ENCODE measurements around the gene RNF11.

RNF11 gene

DNA sequence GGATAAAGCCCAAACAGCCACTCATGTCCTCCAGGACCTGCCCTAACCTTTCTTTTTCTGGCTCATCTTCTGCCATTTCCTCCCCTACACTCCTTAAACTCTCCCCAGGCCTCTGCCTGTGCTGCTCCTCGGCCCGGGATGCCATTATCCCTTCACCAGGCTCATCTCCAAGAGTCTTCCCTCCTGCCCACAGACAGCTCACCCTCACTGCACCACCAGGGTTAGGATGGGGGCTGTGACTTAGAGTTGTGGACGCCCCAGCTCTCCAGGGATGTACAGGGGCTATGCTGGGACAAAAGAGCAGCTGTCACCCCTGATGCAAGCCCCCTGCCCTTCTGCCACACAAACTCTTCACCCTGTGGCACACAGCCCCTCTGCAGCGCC is 62.2 kb downstream of the RNF11 start:
- no peak for DNase-seq

DNA sequence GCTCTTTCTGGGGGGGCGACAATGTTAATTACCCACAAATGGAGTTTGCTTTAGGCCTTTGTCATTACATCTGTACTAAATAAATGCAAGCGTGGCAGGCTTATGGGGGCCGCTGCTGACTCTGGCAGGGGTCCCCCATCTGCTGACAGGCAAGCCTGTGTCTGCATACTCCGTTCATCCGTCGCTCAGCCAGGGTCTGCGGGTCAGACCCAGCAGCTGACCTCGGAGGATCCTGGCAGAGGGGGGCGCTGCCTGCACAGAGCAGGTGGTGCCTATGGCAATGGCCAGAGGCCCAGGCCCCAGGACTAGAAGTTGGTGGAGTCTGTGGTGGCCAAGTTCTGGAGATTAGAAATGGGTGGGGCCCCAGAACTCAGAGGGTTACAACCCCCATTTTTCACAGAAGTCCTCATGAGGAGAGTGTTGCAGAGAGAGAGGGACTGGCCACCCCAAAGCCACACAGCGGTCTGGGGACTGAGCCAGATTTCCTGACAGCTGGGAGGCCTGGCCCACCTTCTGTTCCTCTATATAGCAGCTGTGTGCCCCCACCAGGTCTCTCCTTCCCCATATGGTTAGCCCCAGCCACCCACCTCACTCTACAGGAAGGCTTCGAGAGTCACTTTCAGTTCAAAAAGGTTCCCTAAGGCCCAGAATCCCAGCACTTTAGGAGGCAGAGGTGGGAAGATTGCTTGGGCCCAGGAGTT is 63.3 kb downstream of the RNF11 start:
- DNase-seq, result no peak

DNA sequence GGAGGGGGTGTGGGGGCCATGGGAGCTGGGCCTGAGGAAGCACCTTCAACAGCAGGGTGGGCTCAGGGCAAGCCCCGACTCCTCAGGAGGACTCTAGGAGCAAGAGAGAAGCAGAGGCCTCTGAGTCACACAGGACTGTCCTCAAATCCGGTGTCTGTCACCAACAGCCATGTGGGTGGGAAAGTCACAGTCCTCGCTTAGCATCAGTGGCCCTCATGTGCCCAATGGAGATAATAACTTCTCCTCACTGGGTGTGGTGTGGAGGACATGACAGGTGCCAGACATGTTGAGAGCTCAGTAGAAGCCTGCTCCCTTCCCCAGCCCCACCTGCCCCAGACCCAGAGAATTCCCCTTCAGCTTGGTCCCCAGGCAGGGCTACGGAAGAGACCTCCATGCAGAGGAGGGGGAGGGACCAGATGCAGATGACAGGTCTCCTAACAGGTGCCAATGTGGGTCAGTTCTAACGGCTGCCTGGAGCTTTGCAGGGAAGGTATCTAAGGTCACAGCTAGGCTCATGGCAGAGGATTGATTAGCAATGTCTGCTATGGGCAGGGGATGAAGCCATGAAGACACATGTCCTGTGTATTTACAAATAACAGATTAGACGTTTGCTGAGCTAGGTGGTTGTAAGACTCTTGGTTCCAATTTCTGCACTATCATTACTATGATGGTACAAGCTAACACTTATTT is 64.1 kb downstream of the RNF11 start:
- DNase-seq, result no peak

DNA sequence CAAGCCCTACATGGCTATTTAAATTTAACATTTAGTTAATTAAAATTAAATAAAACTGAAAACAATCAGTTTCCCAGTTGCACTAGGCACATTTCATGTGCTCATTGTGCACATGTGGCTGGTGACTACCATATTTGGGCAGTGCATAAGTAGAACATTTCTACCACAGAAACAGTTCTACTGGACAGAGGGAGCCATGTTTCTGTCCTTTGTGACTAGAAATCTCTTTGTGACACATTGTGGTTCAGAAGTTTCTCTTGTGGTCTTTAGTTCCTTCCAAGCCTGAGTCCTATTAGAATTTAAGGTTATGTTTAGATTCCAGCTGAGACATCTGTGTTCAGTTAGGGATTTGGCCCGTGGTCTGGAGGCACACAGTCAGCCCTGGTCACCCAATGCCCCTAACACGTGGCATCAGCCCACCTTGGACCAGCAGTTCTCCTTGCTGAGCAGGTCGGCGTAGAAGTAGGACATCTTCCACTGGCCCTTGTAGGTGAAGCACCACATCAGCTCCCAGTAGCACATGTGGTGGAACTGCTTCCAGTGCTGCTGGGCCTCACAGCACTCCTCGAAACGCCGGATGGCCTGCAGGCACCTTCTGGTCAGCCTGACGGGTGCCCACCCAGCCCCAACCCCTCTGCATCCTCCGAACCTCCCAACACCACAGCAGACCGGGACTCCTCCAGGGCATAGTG is 65.2 kb downstream of the RNF11 start:
- DNase-seq, result no peak

DNA sequence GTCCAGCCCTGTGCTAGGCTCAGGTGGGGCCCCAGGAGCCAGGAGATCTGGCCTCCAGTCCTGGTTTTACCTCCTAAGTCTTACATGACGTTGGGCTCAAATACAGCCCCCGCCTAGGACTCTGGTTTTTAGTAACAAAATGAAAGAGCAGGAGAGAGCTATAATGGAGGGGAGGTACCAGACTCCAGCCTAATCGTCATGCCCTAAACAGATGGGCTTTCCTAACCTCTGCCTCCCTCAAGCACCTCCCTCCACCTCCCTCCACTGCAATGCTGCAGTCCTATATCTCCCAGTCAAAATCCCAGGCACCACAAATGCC is 65.7 kb downstream of the RNF11 start:
- no peak for DNase-seq

DNA sequence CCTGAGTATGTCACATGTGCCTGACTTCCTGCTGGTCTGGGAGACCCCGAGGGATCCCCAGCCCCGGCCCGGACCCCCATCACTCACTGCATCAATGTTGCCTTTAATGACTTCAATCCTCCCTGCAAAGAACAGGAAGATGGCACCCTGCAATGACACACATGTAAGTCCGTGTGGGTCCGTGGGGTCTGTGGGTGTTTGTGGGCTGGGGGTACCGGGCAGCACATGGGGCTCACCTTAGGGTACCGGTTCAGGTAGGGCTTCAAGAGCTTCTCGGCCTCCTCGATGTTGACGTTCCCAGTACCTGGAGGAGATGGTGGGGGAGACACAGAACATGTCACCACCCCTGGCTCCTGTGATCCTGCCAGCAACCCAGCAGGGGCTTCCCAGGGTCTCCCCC is 66.2 kb downstream of the RNF11 start:
- DNase-seq, result no peak

DNA sequence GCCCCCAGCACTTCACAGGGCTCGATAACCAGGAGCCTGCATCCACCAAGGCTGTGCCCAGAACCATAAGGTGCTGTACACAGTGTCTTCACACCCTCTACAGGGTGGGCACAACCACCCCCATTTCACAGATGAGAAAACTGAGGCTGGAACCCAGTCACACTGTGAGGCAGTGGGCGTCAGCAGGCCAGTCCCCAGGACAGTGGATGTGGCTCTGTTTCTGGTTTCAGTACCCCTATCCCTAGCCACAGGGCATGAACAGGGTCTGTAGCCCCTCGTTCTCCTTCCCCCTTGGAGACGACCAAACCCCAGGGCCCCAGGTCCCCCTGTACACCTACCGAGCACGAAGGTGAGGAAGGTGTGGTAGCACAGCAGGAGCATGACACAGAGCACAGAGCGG is 66.7 kb downstream of the RNF11 start:
- no peak for DNase-seq

DNA sequence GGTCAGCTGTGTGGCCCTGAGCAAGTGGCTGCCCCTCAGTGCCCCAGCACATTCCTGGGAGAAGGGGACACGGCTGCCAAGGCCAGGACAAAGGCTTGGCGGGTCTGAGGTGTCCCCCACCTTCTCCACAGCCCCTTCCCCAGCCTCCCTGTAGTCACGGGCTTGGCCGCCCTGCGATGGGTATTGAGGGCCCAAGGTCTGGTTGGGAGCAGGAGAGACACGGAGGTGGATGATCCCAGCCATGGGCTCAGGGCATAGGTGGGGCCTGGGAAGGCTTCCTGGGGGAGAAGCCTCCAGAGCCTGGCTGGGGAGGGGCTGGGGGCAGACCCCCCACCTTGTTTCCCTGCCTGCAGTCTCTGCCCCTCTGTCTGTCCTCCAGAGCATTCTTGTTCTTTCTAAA is 67.2 kb downstream of the RNF11 start:
- no peak for DNase-seq

DNA sequence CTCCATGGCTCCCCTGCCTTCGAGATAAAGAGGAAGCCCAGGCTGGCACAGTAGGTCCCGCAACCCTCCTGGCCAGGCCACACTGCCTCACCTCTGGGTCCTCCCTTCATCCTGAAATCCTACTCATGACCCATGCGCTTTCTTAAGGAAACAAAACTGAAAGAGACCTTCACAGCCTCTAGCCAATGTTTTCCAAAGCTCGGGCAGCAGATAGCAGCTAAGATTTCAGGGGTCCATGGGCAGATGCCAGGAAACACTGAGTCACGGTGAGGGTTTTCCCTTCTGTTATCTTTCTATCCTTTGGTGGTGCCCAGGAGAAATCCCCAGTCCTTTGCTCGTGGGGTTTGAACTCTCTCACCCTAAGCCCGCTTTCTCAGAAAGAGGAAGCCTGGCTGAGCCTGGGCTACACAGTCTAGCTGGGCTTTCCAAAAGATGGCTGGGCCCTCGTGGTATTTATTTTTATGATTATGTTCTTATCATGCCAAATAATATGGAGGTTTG is 67.7 kb downstream of the RNF11 start:
- no peak for DNase-seq

DNA sequence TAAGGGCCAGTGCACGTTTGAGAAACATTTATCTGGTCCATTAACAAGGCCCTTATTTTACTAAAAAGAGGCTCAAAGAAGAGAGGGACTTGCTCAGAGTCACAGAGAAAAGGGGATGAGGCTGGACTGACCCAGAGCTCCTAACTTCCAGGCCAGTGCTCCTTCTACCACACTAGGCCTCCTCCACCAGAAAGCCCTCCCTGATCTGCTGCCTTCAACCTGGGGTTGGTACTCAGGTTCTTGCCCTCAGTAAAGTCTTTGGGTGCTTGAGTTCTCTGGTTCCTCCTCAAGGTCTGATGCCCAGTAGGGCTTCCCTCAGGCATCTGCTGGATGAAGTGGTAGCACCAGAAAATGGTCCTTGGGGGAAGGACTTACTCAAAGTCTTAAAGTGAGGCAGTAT is 68.3 kb downstream of the RNF11 start:
- DNase-seq, result no peak

DNA sequence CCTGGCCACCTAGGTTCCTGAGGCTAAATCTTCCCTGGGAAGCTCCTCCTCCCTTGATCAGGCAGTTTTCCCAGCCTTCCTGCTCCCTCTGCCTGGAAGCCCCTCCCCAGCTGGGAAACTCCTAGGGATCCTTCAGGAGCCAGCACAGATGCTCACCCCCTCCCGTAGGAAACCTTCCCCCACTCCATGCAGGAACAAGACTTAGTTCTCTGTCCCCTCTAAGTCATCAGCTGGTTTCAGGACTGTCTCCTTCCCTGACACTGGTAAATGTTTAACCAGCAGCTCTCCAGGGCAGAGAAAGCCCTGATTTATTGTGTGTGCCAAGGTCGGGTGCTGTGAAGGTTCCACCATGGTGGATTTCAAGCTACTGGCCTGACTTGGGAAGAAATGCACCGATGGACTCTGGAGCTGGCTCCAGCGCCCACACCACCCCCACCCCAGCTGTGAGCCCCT is 69.3 kb downstream of the RNF11 start:
- DNase-seq, result no peak

DNA sequence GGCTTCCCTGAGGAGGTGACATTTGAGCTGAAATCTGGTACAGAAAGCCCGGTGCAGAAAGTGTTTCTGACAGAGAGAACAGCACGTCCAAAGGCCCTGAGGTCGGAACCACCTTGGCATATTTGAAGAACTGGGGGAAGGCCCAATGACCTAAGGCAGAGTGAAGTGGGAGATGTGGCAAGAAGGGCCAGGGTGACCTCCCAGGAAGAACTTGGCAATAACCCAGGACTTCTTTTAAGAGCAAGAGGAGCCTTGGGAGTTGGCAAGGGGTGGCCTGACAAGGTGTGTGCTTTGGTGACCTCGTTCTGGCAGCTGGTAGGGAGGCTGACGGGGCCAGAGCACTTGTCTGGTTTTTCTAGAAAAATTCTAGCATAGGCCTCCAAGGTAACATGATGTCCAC is 70.9 kb downstream of the RNF11 start:
- no peak for DNase-seq

DNA sequence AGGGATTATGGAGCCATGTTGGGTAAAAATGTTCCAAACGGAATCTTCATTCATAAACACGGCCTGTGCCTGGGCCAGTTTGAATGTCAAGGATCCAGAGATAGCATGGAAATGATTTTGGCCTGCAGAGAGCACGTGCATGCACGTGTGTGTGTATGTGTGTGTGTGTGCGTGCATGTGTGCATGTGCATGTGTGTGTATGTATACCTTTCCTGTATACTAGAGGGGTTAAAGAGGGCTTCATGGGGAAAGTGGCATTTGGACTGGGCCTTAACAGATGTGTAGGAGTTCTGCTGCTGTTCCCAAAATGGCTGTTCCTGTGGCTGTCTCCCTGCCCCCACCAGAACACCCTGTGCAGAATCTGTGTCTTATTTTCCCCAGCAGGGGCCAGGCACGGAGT is 72.6 kb downstream of the RNF11 start:
- DNase-seq, result no peak

DNA sequence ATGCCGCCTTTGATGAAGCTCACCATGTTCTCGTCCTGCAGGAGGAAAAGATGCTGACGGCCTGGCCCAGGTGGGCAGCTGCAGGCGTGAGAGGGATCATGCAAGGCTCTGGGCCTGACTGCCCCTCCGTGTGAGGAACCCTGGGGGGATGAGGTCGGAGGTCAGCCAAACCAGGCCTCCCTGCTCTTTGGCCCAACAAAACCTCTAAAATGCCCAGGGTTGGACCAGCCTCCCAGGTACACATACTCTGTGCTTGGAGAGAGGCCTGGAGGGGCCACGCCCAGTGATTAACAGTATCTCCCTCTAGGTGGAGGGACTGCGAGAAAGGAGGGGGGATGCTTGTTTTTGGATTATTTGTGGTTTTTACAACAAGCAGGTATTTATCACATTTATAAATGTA is 73.2 kb downstream of the RNF11 start:
- DNase-seq, result no peak

DNA sequence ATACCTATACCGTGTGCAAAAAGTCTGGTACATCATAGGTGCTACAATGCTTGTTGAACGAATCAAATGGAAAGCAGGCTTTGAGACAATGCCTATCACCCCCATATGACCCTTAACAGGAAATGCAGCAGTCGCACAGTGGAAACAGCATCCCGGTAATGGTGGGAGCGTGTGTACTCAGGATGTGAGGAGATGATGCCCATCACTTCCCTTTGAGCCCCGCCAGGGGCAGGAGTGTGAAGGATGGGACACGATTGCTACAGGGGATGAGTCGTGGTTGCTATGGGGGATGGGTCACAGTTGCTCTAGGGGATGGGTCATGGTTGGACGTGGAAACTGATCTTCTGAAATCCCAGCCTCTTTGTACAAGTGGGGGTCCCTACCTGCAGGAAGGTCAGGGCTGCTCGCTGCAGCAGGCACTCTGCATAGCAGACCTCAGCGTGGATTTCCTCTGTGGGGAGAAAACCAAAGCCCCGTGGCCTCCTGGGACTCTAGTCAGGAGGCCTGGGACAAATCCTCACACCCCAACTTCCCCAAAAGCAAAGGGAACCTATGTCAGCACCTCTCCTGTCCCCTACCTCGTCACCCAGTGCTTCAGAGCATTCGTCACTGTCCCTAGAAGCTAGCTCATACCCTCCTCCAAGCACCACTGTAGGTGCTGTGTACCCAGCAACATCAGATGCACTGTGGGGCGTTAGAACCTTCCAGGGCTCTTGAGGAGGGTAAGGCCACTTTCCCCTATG is 75.0 kb downstream of the RNF11 start:
- DNase-seq, result no peak

DNA sequence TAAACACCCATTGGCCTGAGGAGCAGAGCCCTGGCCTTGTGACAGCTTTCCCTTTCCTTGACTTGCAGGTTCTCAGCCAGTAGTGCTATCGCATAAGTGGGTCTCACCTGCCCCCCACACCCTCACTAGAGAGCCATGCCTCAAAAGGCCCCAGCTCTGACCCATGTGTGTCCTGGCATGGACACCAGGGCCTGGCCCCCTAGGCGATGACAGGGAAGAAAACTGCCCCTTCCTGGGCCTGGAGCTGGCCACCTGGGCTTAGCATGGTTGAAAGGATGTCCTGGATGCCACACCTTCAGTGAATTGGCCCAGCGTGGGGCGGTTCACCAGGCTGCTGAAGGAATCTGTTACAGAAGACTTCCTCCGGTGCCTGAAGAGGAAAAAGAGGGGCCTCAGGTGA is 75.8 kb downstream of the RNF11 start:
- DNase-seq, result no peak

DNA sequence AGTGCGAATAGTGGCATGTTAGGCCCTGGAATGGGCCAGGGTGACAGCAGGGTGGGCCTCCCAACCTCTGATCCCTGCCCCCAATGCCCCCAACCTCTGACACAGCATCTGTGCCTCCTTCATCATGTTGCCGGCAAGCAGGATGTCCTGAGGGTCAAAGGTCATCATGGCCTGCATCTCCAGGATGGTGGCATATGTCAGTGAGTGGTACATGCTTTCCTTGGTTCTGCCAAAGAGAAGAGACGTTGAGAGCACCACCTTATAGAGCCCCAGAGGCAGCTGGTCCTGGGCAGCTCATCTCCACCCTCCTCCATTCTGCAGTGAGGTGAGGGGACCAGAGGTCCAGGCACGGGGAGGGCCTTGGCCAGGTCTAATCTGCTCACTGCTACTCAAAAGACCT is 76.6 kb downstream of the RNF11 start:
- DNase-seq, result no peak

DNA sequence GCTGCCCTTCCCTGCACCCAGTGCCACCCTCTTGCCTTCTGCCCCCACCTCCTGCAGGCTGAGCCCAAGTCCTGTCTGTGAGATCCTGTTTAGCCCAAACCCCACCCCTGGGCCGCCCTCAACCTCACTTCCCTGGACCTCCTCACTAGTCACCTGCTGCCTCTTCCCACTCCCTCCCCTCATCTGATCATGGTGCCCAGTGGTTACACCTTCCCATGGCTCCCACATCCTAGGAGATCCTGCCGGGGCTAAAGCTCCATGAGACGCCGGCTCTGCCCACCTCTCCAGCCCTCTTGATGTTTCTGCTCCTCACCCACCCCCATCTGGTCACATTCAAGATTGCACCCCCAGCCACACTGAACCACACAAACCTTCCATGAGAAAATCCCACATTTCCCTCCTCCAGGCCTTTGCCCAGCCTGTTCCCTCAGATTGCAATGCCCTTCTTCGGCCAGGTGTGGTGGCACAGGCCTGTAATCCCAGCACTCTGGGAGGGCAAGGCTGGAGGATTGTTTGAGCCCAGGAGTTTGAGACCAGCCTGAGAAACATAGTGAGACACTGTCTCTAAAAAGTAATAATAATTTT is 77.3 kb downstream of the RNF11 start:
- DNase-seq, result no peak

DNA sequence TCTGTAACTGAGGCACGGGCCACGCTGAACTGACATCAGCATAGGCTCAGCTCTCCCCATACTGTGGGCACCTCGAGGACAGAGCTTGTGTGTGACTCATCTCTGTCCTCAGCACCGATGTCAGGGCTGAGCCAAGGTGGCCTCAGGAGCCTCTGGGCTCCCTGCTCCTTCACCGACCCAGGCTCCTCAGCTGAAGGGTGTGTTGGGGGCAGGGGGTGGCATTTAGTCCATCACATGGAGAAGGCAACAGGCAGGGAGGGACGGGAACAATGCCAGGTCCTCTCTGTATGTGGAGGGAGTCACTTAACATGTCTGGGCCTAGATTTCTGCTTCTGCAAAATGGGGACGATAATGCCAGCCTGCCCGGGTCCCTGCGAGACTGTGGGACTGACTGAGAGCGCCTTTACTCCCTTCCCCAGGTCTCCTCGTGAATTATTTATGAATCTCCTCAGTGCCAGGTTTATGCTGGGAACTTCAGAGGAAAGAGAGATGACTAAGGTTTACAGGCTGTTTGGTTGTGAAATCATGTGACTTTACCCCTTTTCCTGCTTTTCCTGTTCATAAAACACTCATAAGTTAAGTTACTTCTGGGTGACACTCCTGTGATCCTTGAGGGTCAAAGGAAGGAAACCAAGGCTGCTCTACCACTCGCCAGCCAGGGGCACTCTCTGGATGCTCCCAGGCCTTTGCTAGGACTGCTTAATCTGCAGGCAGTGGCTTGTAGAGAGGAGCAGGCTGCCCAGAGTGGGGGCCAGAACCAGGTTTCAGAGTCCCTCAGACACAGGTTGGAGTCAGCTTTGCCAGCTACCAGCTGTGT is 78.1 kb downstream of the RNF11 start:
- DNase-seq, result no peak

DNA sequence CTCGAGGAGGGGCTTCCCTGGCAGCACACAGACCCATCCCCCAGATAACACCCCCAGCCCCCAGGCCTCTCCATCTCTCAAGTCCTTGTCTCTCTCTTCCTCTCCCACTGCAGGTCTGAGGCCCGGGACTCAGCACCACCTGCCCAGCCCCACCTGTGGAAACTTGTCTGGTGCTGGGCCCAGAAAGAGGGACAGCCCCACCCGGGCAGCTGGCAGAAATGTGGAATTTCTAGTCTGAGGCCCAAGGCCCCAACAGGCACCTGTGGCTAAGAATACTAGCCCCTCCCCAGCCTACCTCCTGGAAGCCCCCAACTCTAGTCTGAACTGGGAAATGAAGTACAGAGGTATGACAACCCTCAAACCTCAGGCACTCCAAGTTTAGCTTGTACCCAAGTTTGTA is 78.9 kb downstream of the RNF11 start:
- no peak for DNase-seq

DNA sequence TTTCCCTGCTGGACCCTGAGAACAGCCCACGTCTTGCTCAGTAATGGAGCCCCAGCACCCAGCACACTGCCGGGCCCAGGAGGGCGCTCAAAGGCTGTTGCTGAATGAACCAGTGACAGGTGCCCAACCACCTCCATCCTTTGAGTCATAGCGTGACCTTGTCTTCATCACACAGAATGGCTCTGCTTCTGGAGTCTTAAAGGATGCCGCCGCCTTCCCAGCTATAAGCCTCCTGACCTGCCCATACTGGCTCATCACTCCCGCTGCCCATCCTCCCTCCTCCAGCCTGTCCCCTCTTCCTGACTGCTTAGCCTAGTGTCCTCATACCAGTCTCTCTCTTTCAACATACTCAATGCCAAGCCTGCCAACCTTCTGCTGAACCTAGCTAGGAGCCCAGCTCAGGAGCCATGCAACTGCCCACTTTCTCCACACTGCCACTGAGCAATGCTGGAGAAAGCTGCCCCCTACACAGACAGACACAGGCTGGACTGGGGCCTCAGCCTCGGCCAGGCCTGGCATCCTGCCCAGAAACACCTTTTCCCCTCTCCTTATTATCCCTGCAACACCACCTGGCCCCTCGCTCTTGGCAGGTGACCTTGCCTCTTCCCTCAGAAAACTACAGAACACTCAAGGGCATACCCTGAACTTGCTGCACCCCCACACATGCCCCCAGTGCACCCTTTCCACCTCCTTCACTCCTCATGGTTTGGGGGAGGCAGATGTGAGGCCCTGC is 80.2 kb downstream of the RNF11 start:
- no peak for DNase-seq

DNA sequence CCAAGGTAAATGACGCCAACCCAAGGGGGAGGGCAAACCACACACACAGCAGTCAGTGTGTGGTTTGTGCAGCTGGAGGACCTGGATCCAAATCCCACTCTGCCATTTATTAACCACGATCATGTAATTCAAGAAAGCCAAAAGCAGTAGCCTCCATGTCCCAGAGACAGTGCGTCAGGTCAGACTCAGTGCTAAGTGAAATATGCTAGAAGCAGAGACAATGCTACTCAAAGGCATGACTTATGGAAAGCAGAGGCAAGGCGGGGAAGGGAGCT is 80.7 kb downstream of the RNF11 start:
- no peak for DNase-seq

Data from activated T-cell treated with anti-CD3 and anti-CD28 coated beads, Interleukin-2, amount 50 U/mL, for 1 hour (primary cell).